K562 (cell line): ENCODE results near the gene CCDC88A. TPM values are rescaled to one million over a fixed set of nuclear protein-coding genes. Genes with fewer than 3 reads are reported as not detected.
A peak's percentile ranks its signal among the peaks of the same experiment; 100 is the strongest.

Experiments used
- ATAC-seq: fragments of 200-7000 bp; cut with Tn5 transposase; 3 replicates; pipeline ENCODE4 v1.9.1; 2020; ENCODE audit warnings: moderate library complexity
- BruUV-seq: library from RNA; stranded (reverse); fragments of 400-500 nt; replicated peaks from 2 replicates; lab custom pipeline; 2021; lab: Mats Ljungman, UMichigan
- CTCF ChIA-PET: fragments of 300-600 bp; formaldehyde crosslinking; extraction: SDS; loops from one replicate; lab custom pipeline; 2021; ENCODE audit warnings: low intra/inter-chr PET ratio; lab: Yijun Ruan, JAX
- POLR2A ChIA-PET: fragments of 300-600, 350-650 bp; sonication (Branson Sonifier 250); formaldehyde crosslinking; extraction: SDS; loops from one replicate; lab custom pipeline; 2021; ENCODE audit warnings: antibody characterized with exemption, inconsistent platforms; lab: Yijun Ruan, JAX
- DNase-seq, 4 experiments: peaks; one replicate each; pipeline versions ENCODE4 v3.0.0 to v3.0.0-alpha.2; 2011 to 2018; ENCODE audit warnings: low spot score in 3 of 4, mixed read lengths in 3 of 4; ENCODE audit errors: extremely low read depth in 1 of 4
- FAIRE-seq: peaks from 2 replicates; lab custom pipeline; 2011; peaks lifted over from hg19 to GRCh38; lab: Jason Lieb, UNC
- H2AFZ ChIP-seq: 2 replicates; pipeline ENCODE4 v1.6.0; 2011; ENCODE audit warnings: low read depth, low read length, control low read depth, inconsistent platforms
- H3K27ac ChIP-seq: fragments of 200-600 bp; 3 replicates; pipeline ENCODE4 v1.8.0; 2011; ENCODE audit warnings: low read depth, mild to moderate bottlenecking, control low read depth, inconsistent platforms, low read length, moderate library complexity, mixed read lengths; ENCODE audit errors: extremely low read depth
- H3K27me3 ChIP-seq, 2 experiments: fragments of 300-600 bp in 1 of 2; 2 replicates in 1 of 2; 3 replicates in 1 of 2; pipeline versions ENCODE4 v1.6.0 to v1.8.0; 2011; ENCODE audit warnings: inconsistent platforms in 2 of 2, low read length in 2 of 2, mild to moderate bottlenecking in 1 of 2, mixed read lengths in 1 of 2, moderate library complexity in 1 of 2; ENCODE audit not compliant: control insufficient read depth in 2 of 2, insufficient read depth in 2 of 2
- H3K36me3 ChIP-seq: fragments of 300-600 bp; 3 replicates; pipeline ENCODE4 v1.8.0; 2011; ENCODE audit warnings: mild to moderate bottlenecking, low read length, inconsistent platforms; ENCODE audit not compliant: control insufficient read depth, insufficient read depth
- H3K4me1 ChIP-seq, 2 experiments: fragments of 200-600 bp in 1 of 2; replicated peaks in 1 of 2; 2 replicates in 1 of 2; 3 replicates in 1 of 2; pipeline versions ENCODE4 v1.5.1 to v1.8.0; 2011; ENCODE audit warnings: inconsistent platforms in 2 of 2, low read length in 2 of 2, mild to moderate bottlenecking in 1 of 2, mixed read lengths in 1 of 2, moderate library complexity in 1 of 2; ENCODE audit not compliant: control insufficient read depth in 2 of 2, insufficient read depth in 2 of 2
- H3K4me2 ChIP-seq: 2 replicates; pipeline ENCODE4 v1.6.1; 2011; ENCODE audit warnings: low read length, control low read depth, inconsistent platforms, mixed read lengths; ENCODE audit not compliant: insufficient read depth
- H3K4me3 ChIP-seq: fragments of 200-600 bp; sonication (generic), shearing (Covaris generic); 2 replicates; pipeline ENCODE4 v1.5.1; 2016; ENCODE audit warnings: control low read depth, inconsistent platforms
- H3K79me2 ChIP-seq: fragments of 200-600 bp; 3 replicates; pipeline ENCODE4 v1.8.0; 2011; ENCODE audit warnings: low read length, inconsistent platforms; ENCODE audit not compliant: control insufficient read depth, insufficient read depth
- H3K9ac ChIP-seq, 2 experiments: 2 replicates each; pipeline versions ENCODE4 v1.6.0 to v1.6.1; 2011; ENCODE audit warnings: low read depth in 2 of 2, low read length in 2 of 2, control low read depth in 1 of 2, inconsistent platforms in 1 of 2, mild to moderate bottlenecking in 1 of 2, mixed read lengths in 1 of 2; ENCODE audit not compliant: insufficient read depth in 1 of 2
- H3K9me1 ChIP-seq: one replicate; pipeline ENCODE4 v1.6.0; 2011; ENCODE audit warnings: inconsistent platforms, mild to moderate bottlenecking, low read length, moderate library complexity; ENCODE audit not compliant: control insufficient read depth, insufficient read depth
- H3K9me3 ChIP-seq: replicated peaks from 2 replicates; pipeline ENCODE4 v1.5.1; 2011; ENCODE audit warnings: low read depth, low read length, inconsistent platforms; ENCODE audit not compliant: control insufficient read depth, insufficient read depth
- H4K20me1 ChIP-seq: replicated peaks from 2 replicates; pipeline ENCODE4 v1.6.1; 2011; ENCODE audit warnings: low read length, inconsistent platforms, mixed read lengths; ENCODE audit not compliant: control insufficient read depth, insufficient read depth
- HSF4 ChIP-seq: fragments of 250-450 bp; sonication (Bioruptor Pico); IDR thresholded peaks from 2 replicates; pipeline ENCODE4 v2.1.2; 2022; ENCODE audit warnings: mild to moderate bottlenecking, moderate library complexity, borderline replicate concordance
- NRF1 ChIP-seq, 2 experiments: fragments of 450-650 bp; IDR thresholded peaks in 1 of 2; conservative IDR thresholded peaks in 1 of 2; 2 replicates each; pipeline ENCODE4 v1.6.1; 2014; ENCODE audit warnings: mild to moderate bottlenecking in 2 of 2
- SMC3 ChIP-seq: conservative IDR thresholded peaks from 2 replicates; pipeline ENCODE4 v1.6.1; 2011; ENCODE audit warnings: low read depth, low read length, improper control_type of control experiment; ENCODE audit not compliant: insufficient read depth
- TFAM ChIP-seq: fragments of 250-450 bp; sonication (Bioruptor Pico); conservative IDR thresholded peaks from 2 replicates; pipeline ENCODE4 v1.5.0; 2021; ENCODE audit warnings: mild to moderate bottlenecking, moderate library complexity
- WGBS: fragments of 100-300 bp; shearing (Covaris generic); methylation state at CpG from one replicate; pipeline ENCODE4 v1.1.6; 2016; ENCODE audit warnings: low coverage, mixed read lengths; ENCODE audit not compliant: insufficient coverage; ENCODE audit errors: missing lambda C conversion rate; 5-methylcytosine and 5-hydroxymethylcytosine counted together
- in situ Hi-C: fragments of 300-500 bp; cut with MboI; formaldehyde crosslinking; loops from 4 replicates; pipeline ENCODE4 v1.15.0; 2018; ENCODE audit warnings: inconsistent platforms, mixed read lengths
- intact Hi-C: fragments of 100-400 bp; cut with micrococcal nuclease; formaldehyde crosslinking; loops from 2 replicates; pipeline ENCODE4 v1.14.2; 2022
- polyA plus RNA-seq, 8 experiments: library from polyadenylated mRNA; depleted of rRNA in 4 of 8; stranded (reverse) in 5 of 8; unstranded in 3 of 8; fragments of >200 nt; fragmentation: Nextera tagmentation in 2 of 8; fragmentation: Illumina TruSeq in 1 of 8; extraction: Ambion mirVana in 2 of 8; extraction: Trizol in 1 of 8; gene quantifications; 2 replicates each; pipeline versions ENCODE4 v1.2.1 to v1.2.3, GENCODE V29; 2011 to 2014; ENCODE audit warnings: inconsistent platforms in 1 of 8, missing spikeins in 1 of 8
- total RNA-seq, 7 experiments: library from RNA; depleted of rRNA in 6 of 7; stranded (reverse); fragments of >200 nt in 6 of 7; fragmentation: Illumina TruSeq in 2 of 7; extraction: Trizol in 2 of 7; gene quantifications; 2 replicates each; pipeline versions ENCODE4 v1.2.1 to v1.2.3, GENCODE V29; 2011 to 2021; ENCODE audit warnings: low replicate concordance in 1 of 7

Gene CCDC88A
- total and polyA plus RNA-seq, 9 of the 15 experiments (the other 6 are each of a cell fraction or from before 2014, with no cell fraction given), result 29.3 to 102 (median 55.6) TPM

DNA sequence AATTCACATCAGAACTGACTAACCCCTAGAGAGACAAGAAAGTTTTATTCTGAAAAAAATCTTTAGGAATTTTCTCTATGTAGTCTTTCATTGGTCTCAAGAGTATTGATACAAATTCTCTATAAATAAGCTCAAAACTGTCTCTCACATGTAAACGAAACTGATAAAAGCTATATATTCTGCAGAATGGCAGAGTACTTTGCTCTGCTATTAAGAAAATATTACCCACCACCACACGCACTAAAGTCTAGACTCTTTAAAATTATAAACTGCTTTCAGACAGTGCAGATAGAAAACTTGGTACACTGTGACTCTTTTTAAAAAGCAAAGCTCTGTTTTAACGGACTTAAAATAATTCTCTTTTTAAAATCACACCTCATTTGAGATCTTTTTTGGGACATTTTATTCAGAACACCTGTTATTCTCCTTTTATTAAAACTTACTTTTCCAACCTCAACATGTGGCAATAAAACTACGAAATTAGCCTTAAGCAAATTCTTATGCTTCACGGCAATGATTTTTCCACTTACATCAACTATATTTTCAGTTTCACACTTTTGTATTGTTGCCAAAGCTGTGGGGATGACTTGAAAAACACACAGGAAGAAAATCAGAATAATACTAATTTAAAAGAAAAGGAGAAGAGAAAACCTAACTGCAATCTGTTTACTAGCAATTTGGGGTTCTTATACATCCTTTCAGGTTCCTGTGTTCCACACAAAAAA is 58.0 kb downstream of the CCDC88A start:
- no peak for FAIRE-seq

DNA sequence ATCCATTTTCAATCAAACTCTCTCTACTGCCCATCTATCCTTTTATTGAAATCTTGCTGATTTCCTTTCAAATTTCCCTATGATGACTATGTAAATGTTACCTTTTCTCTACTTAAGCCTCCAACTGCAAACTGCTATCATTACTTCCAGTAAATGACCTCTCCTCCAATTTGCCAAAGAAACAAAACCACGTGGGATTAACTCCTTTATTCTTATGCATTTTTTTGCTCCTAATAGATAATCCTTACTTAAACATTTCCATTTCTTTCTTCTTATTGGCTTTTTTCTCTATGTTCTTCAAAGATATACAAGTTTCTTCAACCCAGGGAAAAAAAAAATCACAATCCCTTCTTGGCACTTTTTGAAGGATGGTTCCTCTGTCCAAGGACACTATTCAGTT is 61.2 kb downstream of the CCDC88A start:
- DNase-seq (no peak), ATAC-seq (no peak), FAIRE-seq (peak; percentile 26)
- Histone ChIP-seq H3K4me2 (no peak overlapping the region), H3K4me1 (no peaks in the 10 kb centered on the region), H3K79me2 (no peaks in the 10 kb centered on the region), H3K36me3 (peaks cover 44% of the 10 kb centered on the region; the same call in 2 of the 3 replicates), H3K9me3 (no peaks in the 10 kb centered on the region), H2AFZ (no peak overlapping the region), H3K9me1 (no peaks in the 10 kb centered on the region), H3K9ac (no peak overlapping the region), H3K4me3 (no peak overlapping the region), H3K27ac (no peak overlapping the region), H4K20me1 (no peaks in the 10 kb centered on the region), H3K27me3 (no peaks in the 10 kb centered on the region)
- ChIA-PET CTCF (no interaction called here), POLR2A (no interaction called here)
- 53% methylated on average over 1 of the region's 1 CpG for WGBS
- TF ChIP-seq TFAM (CRISPR knock-in tag) (no peak), SMC3 (no peak)
- intact Hi-C loops (no loop called here), in situ Hi-C loops (no loop called here)
- no TSS peak for BruUV-seq

More for the DNA sequence above, 58.0 kb downstream of the CCDC88A start:
- in situ Hi-C loops, result no loop called here
- no TSS peak for BruUV-seq
- H3K27me3 ChIP-seq, result no peaks in the 10 kb centered on the region
- H3K4me1 ChIP-seq, result peaks cover 3 to 8% of the 10 kb centered on the region in 2 experiments; a peak in 2 of 5 replicates
- CTCF ChIA-PET, result no interaction called here
- H3K4me2 ChIP-seq, result no peak overlapping the region
- ATAC-seq, result no peak
- H3K9ac ChIP-seq, result no peak overlapping the region
- DNase-seq, result no peak
- WGBS, result 78% methylated on average over 5 of the region's 5 CpGs
- H3K27ac ChIP-seq, result no peak overlapping the region
- H2AFZ ChIP-seq, result no peak overlapping the region
- H3K79me2 ChIP-seq, result no peaks in the 10 kb centered on the region; the same call in 2 of the 3 replicates
- H3K9me1 ChIP-seq, result no peaks in the 10 kb centered on the region
- intact Hi-C loops, result no loop called here
- H4K20me1 ChIP-seq, result no peaks in the 10 kb centered on the region
- POLR2A ChIA-PET, result interaction anchor here (0.6 kb wide), 1 partner anchor 11 kb away, joined by 3 read pairs; no protein-coding TSS in a partner anchor
- TF ChIP-seq NRF1 (conservative IDR thresholded peaks at IDR 0.05 in 1 of 2, IDR thresholded peaks at IDR 0.05 in 1 of 2), result no peak
- no peak for TF ChIP-seq HSF4 (CRISPR knock-in tag)
- peaks cover 27% of the 10 kb centered on the region; the same call in 2 of the 3 replicates for H3K36me3 ChIP-seq
- no peaks in the 10 kb centered on the region for H3K9me3 ChIP-seq
- H3K4me3 ChIP-seq, result no peak overlapping the region
